SU-DHL-6 (cell line): ENCODE data around the gene SYNGR4.

ENCODE experiments used
- CTCF ChIP-seq: fragments of 200-600 bp; sonication (generic); IDR thresholded peaks from one replicate; pipeline ENCODE4 v1.5.1; 2017; ENCODE audit warnings: antibody characterized with exemption, mild to moderate bottlenecking, low read length, moderate library complexity; ENCODE audit not compliant: insufficient read depth, poor library complexity, severe bottlenecking
- EZH2phosphoT487 ChIP-seq: fragments of 200-600 bp; sonication (generic), shearing (Covaris generic); conservative IDR thresholded peaks from 2 replicates; pipeline ENCODE4 v1.6.1; 2018; ENCODE audit warnings: mild to moderate bottlenecking, antibody characterized with exemption, low read length, moderate library complexity, mixed read lengths

- TF ChIP-seq CTCF (no peak), EZH2phosphoT487 (no peak)
Observed at GRCh38 chr19:48332662-48333466, 31.3 kb upstream of the SYNGR4 start.
